GM19023 (cell line): ENCODE data around the gene TGM2.

ENCODE experiments used
- ATAC-seq: cut with Tn5 transposase; IDR thresholded peaks from one replicate; pipeline ENCODE4 v1.9.1; 2021; ENCODE audit warnings: mild to moderate bottlenecking, moderate library complexity; ENCODE audit not compliant: unreplicated experiment

The TGM2 gene

GRCh38 chr20:38165089-38165965 is at the start of gene TGM2:
Gene TGM2, minus strand, starts transcription at chr20:38165270. Its CDS starts 72 bp downstream, at chr20:38165198.
- peak; percentile 89 for ATAC-seq

GRCh38 chr20:38214256-38215193 is 49.5 kb upstream of the TGM2 start:
- ATAC-seq: no peak

GRCh38 chr20:38213607-38213940 is 48.5 kb upstream of the TGM2 start:
- no peak for ATAC-seq

GRCh38 chr20:38212806-38213606 is 47.9 kb upstream of the TGM2 start:
- no peak for ATAC-seq

GRCh38 chr20:38211200-38212097 is 46.4 kb upstream of the TGM2 start:
- ATAC-seq: no peak

GRCh38 chr20:38210741-38211140 is 45.7 kb upstream of the TGM2 start:
- ATAC-seq: no peak

- no peak for ATAC-seq
These were observed 44.8 kb upstream of the TGM2 start for GRCh38 chr20:38209736-38210405.

GRCh38 chr20:38209054-38209675 is 44.1 kb upstream of the TGM2 start:
- no peak for ATAC-seq

- ATAC-seq: no peak
These were observed 43.5 kb upstream of the TGM2 start for GRCh38 chr20:38208523-38208922.

- ATAC-seq: no peak
These were observed 43.0 kb upstream of the TGM2 start for GRCh38 chr20:38208088-38208487.

GRCh38 chr20:38207621-38208020 is 42.6 kb upstream of the TGM2 start:
- no peak for ATAC-seq

- ATAC-seq: no peak
These were observed 39.9 kb upstream of the TGM2 start for GRCh38 chr20:38205001-38205400.

GRCh38 chr20:38203981-38204357 is 38.9 kb upstream of the TGM2 start:
- ATAC-seq: no peak

GRCh38 chr20:38203337-38203980 is 38.4 kb upstream of the TGM2 start:
- ATAC-seq: no peak

- ATAC-seq: no peak
These were observed 37.9 kb upstream of the TGM2 start for GRCh38 chr20:38202982-38203293.

GRCh38 chr20:38202153-38202981 is 37.3 kb upstream of the TGM2 start:
- no peak for ATAC-seq

GRCh38 chr20:38201356-38201755 is 36.3 kb upstream of the TGM2 start:
- no peak for ATAC-seq

GRCh38 chr20:38200646-38201045 is 35.6 kb upstream of the TGM2 start:
- ATAC-seq: no peak
